Breast epithelium (tissue), 3 donors: Measurements from ENCODE around the gene ADARB2.

Experiments used
- POLR2A ChIP-seq: fragments of 450-650 bp; IDR thresholded peaks from one replicate; pipeline ENCODE4 v1.6.1; 2016; ENCODE audit warnings: antibody characterized with exemption, mild to moderate bottlenecking, moderate library complexity
- POLR2AphosphoS5 ChIP-seq, 3 donors: sonication (generic); formaldehyde crosslinking; IDR thresholded peaks; one replicate each; pipeline ENCODE4 v1.6.1; 2017; ENCODE audit warnings: antibody characterized with exemption in 3 of 3
- TF ChIP-seq, protein P1 (sequence below), 3 donors: fragments of 450-650 bp; IDR thresholded peaks; one replicate each; pipeline ENCODE4 v1.5.1; 2016 to 2017; ENCODE audit warnings: antibody characterized with exemption in 3 of 3, mild to moderate bottlenecking in 3 of 3, moderate library complexity in 3 of 3

DNA sequence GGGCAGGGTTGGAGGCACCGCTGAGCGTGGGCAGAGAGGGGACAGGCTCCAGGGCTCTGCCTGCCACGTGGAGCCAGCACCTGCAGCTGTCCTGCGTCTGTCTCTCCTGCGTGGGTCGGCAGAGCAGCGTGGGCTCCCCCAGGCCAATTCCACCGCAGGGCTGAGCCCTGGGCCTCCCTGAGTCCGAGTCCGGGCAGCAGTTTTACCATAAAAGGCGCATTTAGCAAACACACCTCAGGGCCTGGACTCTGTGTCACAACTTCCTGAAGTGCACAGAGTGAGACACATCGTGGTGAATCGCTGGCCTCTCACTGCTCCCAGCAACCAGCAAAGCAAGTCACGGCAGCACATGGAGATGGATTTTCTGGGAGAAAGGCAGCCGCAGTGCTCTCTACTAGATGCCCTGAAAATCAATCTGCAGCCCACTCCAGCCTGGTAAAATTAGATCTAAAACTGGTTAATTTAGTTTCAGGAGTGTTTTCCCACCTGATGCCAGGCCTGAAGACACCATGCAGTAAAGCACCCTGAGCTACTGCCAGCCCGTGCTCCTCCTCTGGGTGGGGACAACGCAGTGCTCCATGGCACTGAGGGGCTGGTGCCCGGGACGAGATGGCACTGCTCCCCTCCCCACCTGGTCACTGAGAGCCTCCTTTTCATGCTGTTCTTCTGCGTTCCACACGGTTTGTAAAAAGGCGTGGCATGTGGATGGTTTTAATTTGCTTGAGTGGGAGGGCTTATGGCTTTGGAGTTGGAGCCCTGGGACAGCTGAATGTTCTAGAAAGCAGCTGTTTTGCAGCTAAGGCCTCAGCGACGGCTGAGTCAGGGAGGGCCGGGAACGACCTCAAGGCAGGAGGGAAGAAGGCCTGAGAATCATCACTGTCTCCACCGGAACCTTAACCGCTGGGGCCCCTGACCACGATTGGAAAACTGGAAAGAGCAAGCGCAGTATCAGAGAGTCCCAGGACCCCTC, 336.9 kb downstream of the ADARB2 start:
- TF ChIP-seq, protein P1, sequence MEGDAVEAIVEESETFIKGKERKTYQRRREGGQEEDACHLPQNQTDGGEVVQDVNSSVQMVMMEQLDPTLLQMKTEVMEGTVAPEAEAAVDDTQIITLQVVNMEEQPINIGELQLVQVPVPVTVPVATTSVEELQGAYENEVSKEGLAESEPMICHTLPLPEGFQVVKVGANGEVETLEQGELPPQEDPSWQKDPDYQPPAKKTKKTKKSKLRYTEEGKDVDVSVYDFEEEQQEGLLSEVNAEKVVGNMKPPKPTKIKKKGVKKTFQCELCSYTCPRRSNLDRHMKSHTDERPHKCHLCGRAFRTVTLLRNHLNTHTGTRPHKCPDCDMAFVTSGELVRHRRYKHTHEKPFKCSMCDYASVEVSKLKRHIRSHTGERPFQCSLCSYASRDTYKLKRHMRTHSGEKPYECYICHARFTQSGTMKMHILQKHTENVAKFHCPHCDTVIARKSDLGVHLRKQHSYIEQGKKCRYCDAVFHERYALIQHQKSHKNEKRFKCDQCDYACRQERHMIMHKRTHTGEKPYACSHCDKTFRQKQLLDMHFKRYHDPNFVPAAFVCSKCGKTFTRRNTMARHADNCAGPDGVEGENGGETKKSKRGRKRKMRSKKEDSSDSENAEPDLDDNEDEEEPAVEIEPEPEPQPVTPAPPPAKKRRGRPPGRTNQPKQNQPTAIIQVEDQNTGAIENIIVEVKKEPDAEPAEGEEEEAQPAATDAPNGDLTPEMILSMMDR (IDR thresholded peaks at IDR 0.05), result no peak
- TF ChIP-seq POLR2AphosphoS5 (IDR thresholded peaks at IDR 0.05) (no peak), POLR2A (no peak)
